Sigmoid colon (tissue), 7 donors: ENCODE data around the gene MALAT1. TPM values are rescaled to one million over a fixed set of nuclear protein-coding genes. Genes with fewer than 3 reads are reported as not detected.

ENCODE experiments used
- DNase-seq: peaks from one replicate; pipeline ENCODE4 v3.0.0-alpha.2; 2019
- H3K27ac ChIP-seq, 4 donors: fragments of 200-600 bp; sonication (generic); one replicate each; pipeline ENCODE4 v1.5.1; 2016 to 2019; ENCODE audit warnings: mild to moderate bottlenecking in 1 of 4
- H3K27me3 ChIP-seq, 3 donors: fragments of 200-600 bp; sonication (generic); one replicate each; pipeline ENCODE4 v1.5.1; 2019; ENCODE audit warnings: mild to moderate bottlenecking in 1 of 3
- H3K36me3 ChIP-seq, 4 donors: fragments of 200-600 bp; sonication (generic); one replicate each; pipeline ENCODE4 v1.5.1; 2016 to 2019
- H3K4me1 ChIP-seq, 4 donors: fragments of 200-600 bp; sonication (generic); one replicate each; pipeline ENCODE4 v1.5.1; 2017 to 2019
- H3K4me3 ChIP-seq, 4 donors: fragments of 200-600 bp; sonication (generic); one replicate each; pipeline ENCODE4 v1.5.1; 2017 to 2019; ENCODE audit warnings: mild to moderate bottlenecking in 2 of 4, moderate library complexity in 1 of 4
- H3K9me3 ChIP-seq, 4 donors: fragments of 200-600 bp in 3 of 4; sonication (generic) in 3 of 4; one replicate each; pipeline versions ENCODE4 v1.5.1 to v1.6.1; 2013 to 2019
- EP300 ChIP-seq, 4 donors: sonication (generic); formaldehyde crosslinking; IDR thresholded peaks; one replicate each; pipeline ENCODE4 v1.6.1; 2017; ENCODE audit warnings: antibody characterized with exemption in 4 of 4
- POLR2A ChIP-seq, 2 donors: fragments of 450-650 bp; IDR thresholded peaks; one replicate each; pipeline ENCODE4 v1.6.1; 2016; ENCODE audit warnings: antibody characterized with exemption in 2 of 2, mild to moderate bottlenecking in 2 of 2, moderate library complexity in 2 of 2
- POLR2AphosphoS5 ChIP-seq, 4 donors: sonication (generic); formaldehyde crosslinking; IDR thresholded peaks; one replicate each; pipeline ENCODE4 v1.6.1; 2017; ENCODE audit warnings: antibody characterized with exemption in 4 of 4
- WGBS, 2 donors: extraction: QIAGEN DNeasy Blood & Tissue Kit; methylation state at CpG; one replicate each; pipeline ENCODE4 v1.1.7; 2013; 5-methylcytosine and 5-hydroxymethylcytosine counted together
- intact Hi-C: fragments of 100-400 bp; cut with DNase I; formaldehyde crosslinking; loops from one replicate; pipeline ENCODE4 v1.15.1; 2023
- polyA plus RNA-seq, 3 donors: library from polyadenylated mRNA; stranded (reverse); fragments of 200-250 nt; gene quantifications; one replicate each; pipeline ENCODE4 v1.2.3, GENCODE V29; 2013
- total RNA-seq, 4 donors: library from RNA; depleted of rRNA; stranded (reverse); fragments of >200 nt; gene quantifications; one replicate each; pipeline ENCODE4 v1.1.0, GENCODE V29; 2016
- TF ChIP-seq, protein P1 (sequence below), 4 experiments: fragments of 450-650 bp in 3 of 4; fragments of 200-600 bp in 1 of 4; IDR thresholded peaks; one replicate each; pipeline ENCODE4 v1.5.1; 2016 to 2019; ENCODE audit warnings: antibody characterized with exemption in 4 of 4, mild to moderate bottlenecking in 3 of 4, moderate library complexity in 2 of 4
- donor health status: healthy with polysubstance abuse.
- donor health status: Bipolar disorder and iron deficiency.
- donor health status: healthy.

The MALAT1 gene
- total and polyA plus RNA-seq, 7 donors, result 6.6 to 32,672 (median 10,511) TPM

DNA sequence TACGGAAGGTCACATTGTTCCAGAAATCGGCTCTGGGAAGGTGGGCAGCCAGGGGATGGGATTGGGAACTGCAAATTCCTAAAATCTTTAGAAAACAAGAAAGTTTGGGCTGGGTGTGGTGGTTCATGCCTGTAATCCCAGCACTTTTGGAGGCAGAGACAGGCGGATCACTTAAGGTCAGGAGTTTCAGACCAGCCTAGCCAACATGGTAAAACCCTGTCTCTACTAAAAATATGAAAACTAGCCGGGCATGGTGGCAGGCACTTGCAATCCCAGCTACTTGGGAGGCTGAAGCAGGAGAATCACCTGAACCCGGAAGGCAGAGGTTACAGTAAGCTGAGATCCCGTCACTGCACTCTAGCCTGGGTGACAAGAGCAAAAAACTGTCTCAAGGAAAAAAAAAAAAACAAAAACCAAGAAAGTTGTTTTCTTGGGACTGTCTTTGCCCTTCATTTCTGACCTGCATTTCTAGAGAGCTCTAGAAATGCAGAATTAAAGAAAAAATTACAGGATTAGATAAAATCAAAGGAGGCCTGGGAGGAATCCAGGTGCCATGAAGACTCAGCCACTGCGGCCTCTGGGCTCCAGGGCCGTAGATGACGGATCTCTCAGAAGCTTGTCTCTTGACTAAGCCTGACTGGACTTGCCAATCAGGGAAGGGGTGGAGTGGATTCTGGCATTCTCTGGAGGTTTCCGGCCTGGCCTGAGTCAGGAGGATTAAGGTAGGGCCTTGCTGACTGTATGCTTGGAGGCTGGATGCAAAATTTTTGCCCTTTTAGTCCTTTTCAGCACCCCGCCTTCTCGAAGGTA lies 5.3 kb upstream of the MALAT1 start:
- no peaks in the 10 kb centered on the region for H3K9me3 ChIP-seq
- DNase-seq, result peak; percentile 90
- H3K4me1 ChIP-seq, result peaks cover 4 to 86% (median 85%) of the 10 kb centered on the region in 4 donors
- intact Hi-C loops, result no loop called here
- H3K27ac ChIP-seq, result peak overlapping the region; percentile 92 to 100 (median 97)
- H3K27me3 ChIP-seq, result no peaks in the 10 kb centered on the region
- no peaks in the 10 kb centered on the region for H3K36me3 ChIP-seq
- TF ChIP-seq, protein P1, sequence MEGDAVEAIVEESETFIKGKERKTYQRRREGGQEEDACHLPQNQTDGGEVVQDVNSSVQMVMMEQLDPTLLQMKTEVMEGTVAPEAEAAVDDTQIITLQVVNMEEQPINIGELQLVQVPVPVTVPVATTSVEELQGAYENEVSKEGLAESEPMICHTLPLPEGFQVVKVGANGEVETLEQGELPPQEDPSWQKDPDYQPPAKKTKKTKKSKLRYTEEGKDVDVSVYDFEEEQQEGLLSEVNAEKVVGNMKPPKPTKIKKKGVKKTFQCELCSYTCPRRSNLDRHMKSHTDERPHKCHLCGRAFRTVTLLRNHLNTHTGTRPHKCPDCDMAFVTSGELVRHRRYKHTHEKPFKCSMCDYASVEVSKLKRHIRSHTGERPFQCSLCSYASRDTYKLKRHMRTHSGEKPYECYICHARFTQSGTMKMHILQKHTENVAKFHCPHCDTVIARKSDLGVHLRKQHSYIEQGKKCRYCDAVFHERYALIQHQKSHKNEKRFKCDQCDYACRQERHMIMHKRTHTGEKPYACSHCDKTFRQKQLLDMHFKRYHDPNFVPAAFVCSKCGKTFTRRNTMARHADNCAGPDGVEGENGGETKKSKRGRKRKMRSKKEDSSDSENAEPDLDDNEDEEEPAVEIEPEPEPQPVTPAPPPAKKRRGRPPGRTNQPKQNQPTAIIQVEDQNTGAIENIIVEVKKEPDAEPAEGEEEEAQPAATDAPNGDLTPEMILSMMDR (IDR thresholded peaks at IDR 0.05), result no peak
- TF ChIP-seq EP300 (IDR thresholded peaks at IDR 0.05) (no peak), POLR2A (IDR thresholded peaks at IDR 0.05) (no peak), POLR2AphosphoS5 (IDR thresholded peaks at IDR 0.05) (peak; percentile 46 to 77 (median 56))
- H3K4me3 ChIP-seq, result peak overlapping the region in 1 of 4 donors; percentile 4
- 52 to 64% methylated on average over 12 of the region's 12 CpGs for WGBS, 2 donors

DNA sequence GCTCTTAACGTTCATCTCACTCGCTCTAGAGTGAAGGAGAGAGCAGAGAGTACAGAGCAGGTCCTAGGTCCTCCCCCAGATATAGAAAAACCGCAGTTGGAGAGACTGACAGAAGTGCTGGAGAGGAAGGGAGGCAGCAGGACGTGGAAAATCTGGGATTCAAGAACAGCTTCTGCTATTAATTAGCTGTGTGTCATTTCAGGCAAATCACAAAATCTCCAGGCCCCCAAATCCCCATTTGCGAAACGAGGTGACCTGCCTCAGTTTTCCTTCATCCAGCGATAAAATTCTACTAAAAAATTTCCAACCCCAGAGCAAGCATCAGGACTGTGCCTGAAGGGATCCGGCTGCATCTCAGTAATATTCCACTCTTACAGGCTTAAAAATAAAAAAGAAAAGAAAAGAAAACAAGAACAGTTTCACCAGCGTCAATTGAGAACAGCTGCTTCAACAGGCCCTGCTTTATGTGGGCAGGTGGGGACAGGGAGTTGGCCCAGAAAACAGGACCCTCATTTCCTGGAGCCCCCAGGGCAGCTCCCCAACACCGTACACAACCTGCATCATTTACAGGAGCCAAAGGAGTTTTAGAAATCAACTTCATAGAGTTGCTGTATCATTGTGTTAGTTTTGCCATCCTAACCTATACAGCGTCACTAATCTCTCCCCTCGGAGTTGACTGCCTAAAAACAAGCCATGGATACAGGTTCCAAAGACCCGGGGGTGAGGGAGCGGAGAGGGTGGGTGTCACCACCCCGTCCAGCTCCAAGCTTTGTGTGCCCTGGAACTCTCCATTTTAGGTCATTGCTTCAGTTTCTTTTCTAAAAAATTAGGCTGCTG lies 2.3 kb upstream of the MALAT1 start:
- Histone ChIP-seq H3K27ac (peak overlapping the region; percentile 92 to 100 (median 97)), H3K4me1 (peaks cover 4 to 56% (median 55%) of the 10 kb centered on the region in 4 donors), H3K27me3 (no peaks in the 10 kb centered on the region), H3K4me3 (peak overlapping the region; percentile 16 to 73 (median 35)), H3K9me3 (no peaks in the 10 kb centered on the region), H3K36me3 (peaks cover 3 to 13% (median 7%) of the 10 kb centered on the region in 4 donors)
- intact Hi-C loops, result loop anchor here (1.0 kb wide), 2 partner anchors 19 to 77 kb away; no protein-coding TSS in a partner anchor
- TF ChIP-seq EP300 (IDR thresholded peaks at IDR 0.05), result no peak
- TF ChIP-seq POLR2AphosphoS5 (IDR thresholded peaks at IDR 0.05), result peak in 3 of 4 donors; percentile 54 to 61 (median 58)
- TF ChIP-seq, protein P1 (IDR thresholded peaks at IDR 0.05), result no peak
- TF ChIP-seq POLR2A (IDR thresholded peaks at IDR 0.05), result peak in 1 of 2 donors; percentile 47
- peak; percentile 76 for DNase-seq
- WGBS, 2 donors, result 37 to 39% methylated on average over 15 of the region's 15 CpGs

DNA sequence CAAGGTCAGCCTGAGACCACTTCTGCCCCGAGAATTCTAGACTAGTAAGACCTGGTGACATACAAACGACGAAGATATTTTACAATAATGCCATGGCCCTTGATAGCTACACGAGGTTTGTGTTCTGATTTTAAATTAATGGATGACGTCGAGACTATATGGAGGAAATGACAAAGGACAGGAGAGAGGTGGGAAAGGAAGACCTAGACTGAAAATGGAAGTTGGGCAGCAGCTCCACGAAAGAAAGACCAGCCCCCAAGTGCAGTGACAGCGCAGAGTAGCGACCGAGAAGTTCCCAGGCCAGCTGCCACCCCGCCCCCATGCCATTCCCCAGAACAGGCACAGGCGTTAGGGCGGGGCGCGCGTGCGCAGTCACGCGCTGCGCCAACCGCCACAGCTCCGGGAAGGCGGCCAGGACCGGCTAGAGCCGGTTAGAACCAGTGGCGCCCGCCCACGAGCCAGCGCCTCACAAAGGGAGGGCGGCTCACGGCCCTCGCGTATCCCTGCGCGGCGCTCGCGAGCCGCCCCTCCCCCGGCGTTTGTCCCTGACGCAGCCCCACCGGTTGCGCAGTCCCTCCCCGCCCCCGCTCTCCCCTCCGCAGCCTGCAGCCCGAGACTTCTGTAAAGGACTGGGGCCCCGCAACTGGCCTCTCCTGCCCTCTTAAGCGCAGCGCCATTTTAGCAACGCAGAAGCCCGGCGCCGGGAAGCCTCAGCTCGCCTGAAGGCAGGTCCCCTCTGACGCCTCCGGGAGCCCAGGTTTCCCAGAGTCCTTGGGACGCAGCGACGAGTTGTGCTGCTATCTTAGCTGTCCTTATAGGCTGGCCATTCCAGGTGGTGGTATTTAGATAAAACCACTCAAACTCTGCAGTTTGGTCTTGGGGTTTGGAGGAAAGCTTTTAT lies 1.5 kb upstream of the MALAT1 start:
- Histone ChIP-seq H3K36me3 (peaks cover 10 to 21% (median 16%) of the 10 kb centered on the region in 4 donors), H3K4me3 (peak overlapping the region; percentile 73 to 92 (median 84)), H3K27ac (peak overlapping the region; percentile 92 to 100 (median 97)), H3K4me1 (peaks cover 3 to 48% (median 47%) of the 10 kb centered on the region in 4 donors), H3K27me3 (no peaks in the 10 kb centered on the region), H3K9me3 (no peaks in the 10 kb centered on the region)
- TF ChIP-seq, protein P1 (IDR thresholded peaks at IDR 0.05), result no peak
- TF ChIP-seq POLR2A (IDR thresholded peaks at IDR 0.05) (peak; percentile 82 to 87), EP300 (IDR thresholded peaks at IDR 0.05) (peak; percentile 90 to 100 (median 95)), POLR2AphosphoS5 (IDR thresholded peaks at IDR 0.05) (peak; percentile 86 to 99 (median 94))
- intact Hi-C loops, result loop anchor here (1.0 kb wide), 2 partner anchors 20 to 78 kb away; no protein-coding TSS in a partner anchor
- WGBS, 2 donors, result 0 to 1% methylated on average over 61 of the region's 61 CpGs
- peak; percentile 100 for DNase-seq
